Right lobe of liver (tissue), 4 donors: ENCODE results near the gene SLC12A3.

ENCODE experiments used
- CTCF ChIP-seq, 4 donors: fragments of 200-600 bp in 3 of 4; fragments of 450-650 bp in 1 of 4; IDR thresholded peaks; one replicate each; pipeline versions ENCODE4 v1.5.1 to v1.8.0; 2016 to 2022; ENCODE audit warnings: antibody characterized with exemption in 4 of 4, mild to moderate bottlenecking in 2 of 4
- POLR2A ChIP-seq: fragments of 450-650 bp; IDR thresholded peaks from one replicate; pipeline ENCODE4 v1.6.1; 2017; ENCODE audit warnings: antibody characterized with exemption, mild to moderate bottlenecking
- donor health status: DM: no; HTN: no; CAD: no.
- donor health status: DM: no; HTN: no; CAD: no.
- donor health status: DM: no; HTN: yes; CAD: no.

- TF ChIP-seq POLR2A (no peak), CTCF (IDR thresholded peaks at IDR 0.05) (no peak)
Observed at GRCh38 chr16:56868175-56868574, 3.2 kb downstream of the SLC12A3 start.
